Measurements from ENCODE around the gene ABCF3. TPM values are rescaled to one million over a fixed set of nuclear protein-coding genes. Genes with fewer than 3 reads are reported as not detected.
A peak's percentile ranks its signal among the peaks of the same experiment; 100 is the strongest.

Gene ABCF3
- total and polyA plus RNA-seq, 2 experiments from 2014 or later = 33.1 to 62.7 TPM

DNA sequence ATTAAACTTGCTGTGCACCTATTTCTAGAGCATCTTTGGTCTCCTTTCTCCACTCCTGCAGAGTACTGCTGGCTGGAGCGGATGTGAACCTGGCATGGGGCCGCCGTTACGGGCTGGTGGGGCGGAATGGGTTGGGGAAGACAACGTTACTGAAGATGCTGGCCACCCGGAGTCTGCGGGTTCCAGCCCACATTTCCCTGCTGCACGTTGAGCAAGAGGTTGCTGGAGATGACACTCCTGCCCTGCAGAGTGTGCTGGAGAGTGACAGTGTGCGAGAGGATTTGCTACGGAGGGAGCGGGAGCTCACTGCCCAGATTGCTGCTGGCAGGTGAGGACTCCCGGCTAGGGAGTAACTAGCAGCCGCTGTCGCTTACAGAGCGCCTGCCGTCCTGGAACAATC is 2.1 kb downstream of the ABCF3 start:
- H3K79me2 ChIP-seq = peaks cover 46% of the 10 kb centered on the region
- H3K4me1 ChIP-seq (ENCODE audit: insufficient read depth) = peaks cover 15% of the 10 kb centered on the region
- no peak for DNase-seq (ENCODE audit: low spot score)
- WGBS (ENCODE audit: low lambda C conversion rate, missing lambda C conversion rate) = 94% methylated on average over 17 of the region's 17 CpGs
- no peaks in the 10 kb centered on the region for H3K36me3 ChIP-seq (replicated peaks; ENCODE audit: insufficient read depth, low read depth)
- H2AFZ ChIP-seq = no peak overlapping the region
- TF ChIP-seq EZH2phosphoT487 (IDR thresholded peaks at IDR 0.05; ENCODE audit: low read depth, severe bottlenecking, unreplicated experiment) = no peak
- TF ChIP-seq, protein P1, sequence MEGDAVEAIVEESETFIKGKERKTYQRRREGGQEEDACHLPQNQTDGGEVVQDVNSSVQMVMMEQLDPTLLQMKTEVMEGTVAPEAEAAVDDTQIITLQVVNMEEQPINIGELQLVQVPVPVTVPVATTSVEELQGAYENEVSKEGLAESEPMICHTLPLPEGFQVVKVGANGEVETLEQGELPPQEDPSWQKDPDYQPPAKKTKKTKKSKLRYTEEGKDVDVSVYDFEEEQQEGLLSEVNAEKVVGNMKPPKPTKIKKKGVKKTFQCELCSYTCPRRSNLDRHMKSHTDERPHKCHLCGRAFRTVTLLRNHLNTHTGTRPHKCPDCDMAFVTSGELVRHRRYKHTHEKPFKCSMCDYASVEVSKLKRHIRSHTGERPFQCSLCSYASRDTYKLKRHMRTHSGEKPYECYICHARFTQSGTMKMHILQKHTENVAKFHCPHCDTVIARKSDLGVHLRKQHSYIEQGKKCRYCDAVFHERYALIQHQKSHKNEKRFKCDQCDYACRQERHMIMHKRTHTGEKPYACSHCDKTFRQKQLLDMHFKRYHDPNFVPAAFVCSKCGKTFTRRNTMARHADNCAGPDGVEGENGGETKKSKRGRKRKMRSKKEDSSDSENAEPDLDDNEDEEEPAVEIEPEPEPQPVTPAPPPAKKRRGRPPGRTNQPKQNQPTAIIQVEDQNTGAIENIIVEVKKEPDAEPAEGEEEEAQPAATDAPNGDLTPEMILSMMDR (IDR thresholded peaks at IDR 0.05; ENCODE audit: poor library complexity) = no peak
- no peak for TF ChIP-seq EZH2 (IDR thresholded peaks at IDR 0.05; ENCODE audit: borderline replicate concordance)
- no peaks in the 10 kb centered on the region for H3K9me2 ChIP-seq (replicated peaks; ENCODE audit: insufficient read depth)
- H4K20me1 ChIP-seq (ENCODE audit: insufficient read depth, poor library complexity, severe bottlenecking) = peaks cover 19% of the 10 kb centered on the region
- no peak overlapping the region for H3K27ac ChIP-seq
- H3K4me3 ChIP-seq = no peak overlapping the region
- H3K4me2 ChIP-seq = peak overlapping the region; percentile 99
- no peaks in the 10 kb centered on the region for H3K9me3 ChIP-seq (ENCODE audit: low read depth)
- H3K27me3 ChIP-seq = no peaks in the 10 kb centered on the region

- Histone ChIP-seq H3K4me2 (no peak overlapping the region), H3K9me3 (ENCODE audit: low read depth) (no peaks in the 10 kb centered on the region), H2AFZ (no peak overlapping the region), H3K27me3 (no peaks in the 10 kb centered on the region), H3K4me1 (ENCODE audit: insufficient read depth) (peaks cover 15% of the 10 kb centered on the region), H3K9me2 (replicated peaks; ENCODE audit: insufficient read depth) (no peaks in the 10 kb centered on the region), H3K36me3 (replicated peaks; ENCODE audit: insufficient read depth, low read depth) (no peaks in the 10 kb centered on the region), H4K20me1 (ENCODE audit: insufficient read depth, poor library complexity, severe bottlenecking) (peaks cover 19% of the 10 kb centered on the region), H3K27ac (no peak overlapping the region), H3K79me2 (peaks cover 46% of the 10 kb centered on the region), H3K4me3 (no peak overlapping the region)
- WGBS (ENCODE audit: low lambda C conversion rate, missing lambda C conversion rate) = 95% methylated on average over 13 of the region's 13 CpGs
- TF ChIP-seq EZH2 (IDR thresholded peaks at IDR 0.05; ENCODE audit: borderline replicate concordance) = no peak
- TF ChIP-seq, protein P1 (IDR thresholded peaks at IDR 0.05; ENCODE audit: poor library complexity) = no peak
- TF ChIP-seq EZH2phosphoT487 (IDR thresholded peaks at IDR 0.05; ENCODE audit: low read depth, severe bottlenecking, unreplicated experiment) = no peak
- DNase-seq (ENCODE audit: low spot score) = no peak
Measured at GRCh38 chr3:184189421-184189820, 3.4 kb downstream of the ABCF3 start.

GRCh38 chr3:184192889-184193288 is 6.9 kb downstream of the ABCF3 start:
- TF ChIP-seq, protein P1 (IDR thresholded peaks at IDR 0.05; ENCODE audit: poor library complexity) = no peak
- no peak for TF ChIP-seq EZH2phosphoT487 (IDR thresholded peaks at IDR 0.05; ENCODE audit: low read depth, severe bottlenecking, unreplicated experiment)
- no peak for TF ChIP-seq EZH2 (IDR thresholded peaks at IDR 0.05; ENCODE audit: borderline replicate concordance)
- no peaks in the 10 kb centered on the region for H3K9me2 ChIP-seq (replicated peaks; ENCODE audit: insufficient read depth)
- no peaks in the 10 kb centered on the region for H3K9me3 ChIP-seq (ENCODE audit: low read depth)
- no peak overlapping the region for H3K4me3 ChIP-seq
- DNase-seq (ENCODE audit: low spot score) = no peak
- H3K27ac ChIP-seq = no peak overlapping the region
- H3K79me2 ChIP-seq = peaks cover 29% of the 10 kb centered on the region
- H3K36me3 ChIP-seq (replicated peaks; ENCODE audit: insufficient read depth, low read depth) = no peaks in the 10 kb centered on the region
- H4K20me1 ChIP-seq (ENCODE audit: insufficient read depth, poor library complexity, severe bottlenecking) = peaks cover 7% of the 10 kb centered on the region
- H3K4me2 ChIP-seq = no peak overlapping the region
- no peak overlapping the region for H2AFZ ChIP-seq
- WGBS (ENCODE audit: low lambda C conversion rate, missing lambda C conversion rate) = 96% methylated on average over 10 of the region's 10 CpGs
- no peaks in the 10 kb centered on the region for H3K27me3 ChIP-seq
- no peaks in the 10 kb centered on the region for H3K4me1 ChIP-seq (ENCODE audit: insufficient read depth)
